Testis (tissue), 2 donors: ENCODE results near the gene SYT11.

Source experiments
- CTCF ChIP-seq, 3 experiments: fragments of 450-650 bp in 2 of 3; fragments of 200-600 bp in 1 of 3; sonication (generic) in 1 of 3; IDR thresholded peaks; one replicate each; pipeline ENCODE4 v1.5.1; 2016 to 2019; ENCODE audit warnings: antibody characterized with exemption in 3 of 3, mild to moderate bottlenecking in 2 of 3, moderate library complexity in 1 of 3
- POLR2A ChIP-seq: fragments of 450-650 bp; IDR thresholded peaks from one replicate; pipeline ENCODE4 v1.6.1; 2017; ENCODE audit warnings: antibody characterized with exemption, mild to moderate bottlenecking, moderate library complexity

DNA sequence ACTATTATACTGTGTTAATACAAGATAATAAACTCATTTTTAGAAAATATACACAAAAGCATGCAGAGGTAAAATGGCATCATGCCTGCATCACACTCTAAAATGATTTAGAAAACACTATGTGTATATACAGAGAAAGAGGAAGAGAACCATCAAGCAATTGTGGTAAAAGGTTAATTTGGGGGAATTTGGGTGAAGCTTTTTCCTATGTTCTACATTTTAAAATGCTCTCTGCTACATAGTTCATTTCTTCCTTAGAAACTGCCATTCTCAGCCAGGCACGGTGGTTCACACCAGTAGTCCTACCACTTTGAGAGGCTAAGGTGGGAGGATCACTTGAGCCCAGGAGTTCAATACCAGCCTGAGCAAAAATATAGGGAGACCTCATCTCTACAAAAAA, 46.5 kb upstream of the SYT11 start:
- TF ChIP-seq CTCF (IDR thresholded peaks at IDR 0.05) (no peak), POLR2A (no peak)
